Upper lobe of left lung (tissue), 6 donors: Measurements from ENCODE around the gene UXS1. TPM values are rescaled to one million over a fixed set of nuclear protein-coding genes. Genes with fewer than 3 reads are reported as not detected.

Experiments used
- ATAC-seq, 2 donors: fragments of 200-7000 bp; cut with Tn5 transposase; one replicate each; pipeline ENCODE4 v1.9.1; 2022; ENCODE audit warnings: mild to moderate bottlenecking in 2 of 2, moderate library complexity in 2 of 2; ENCODE audit not compliant: low FRiP score in 2 of 2
- DNase-seq, 2 donors: peaks; one replicate each; pipeline ENCODE4 v3.0.0-alpha.2; 2019 to 2020
- H3K27ac ChIP-seq, 4 donors: fragments of 200-600 bp; sonication (generic); one replicate each; pipeline ENCODE4 v1.5.1; 2016 to 2019
- H3K27me3 ChIP-seq, 4 donors: fragments of 200-600 bp; sonication (generic); one replicate each; pipeline ENCODE4 v1.5.1; 2017 to 2019
- H3K36me3 ChIP-seq, 4 donors: fragments of 200-600 bp; sonication (generic); one replicate each; pipeline ENCODE4 v1.5.1; 2016 to 2019
- H3K4me1 ChIP-seq, 4 donors: fragments of 200-600 bp; sonication (generic); one replicate each; pipeline ENCODE4 v1.5.1; 2018 to 2019
- H3K4me3 ChIP-seq, 4 donors: fragments of 200-600 bp; sonication (generic); one replicate each; pipeline ENCODE4 v1.5.1; 2017 to 2019; ENCODE audit warnings: mild to moderate bottlenecking in 2 of 4, moderate library complexity in 1 of 4
- H3K9me3 ChIP-seq, 4 donors: fragments of 200-600 bp; sonication (generic); one replicate each; pipeline ENCODE4 v1.5.1; 2018 to 2019
- EP300 ChIP-seq, 4 donors: sonication (generic); formaldehyde crosslinking; IDR thresholded peaks; one replicate each; pipeline ENCODE4 v1.5.1; 2017; ENCODE audit warnings: antibody characterized with exemption in 4 of 4, control low read depth in 2 of 4
- POLR2A ChIP-seq, 4 donors: fragments of 450-650 bp; IDR thresholded peaks; one replicate each; pipeline ENCODE4 v1.5.1; 2016 to 2017; ENCODE audit warnings: antibody characterized with exemption in 4 of 4, mild to moderate bottlenecking in 2 of 4
- POLR2AphosphoS5 ChIP-seq, 2 donors: sonication (generic); formaldehyde crosslinking; IDR thresholded peaks; one replicate each; pipeline ENCODE4 v1.5.1; 2017; ENCODE audit warnings: antibody characterized with exemption in 2 of 2
- WGBS, 2 donors: methylation state at CpG; one replicate each; pipeline ENCODE4 v1.1.5; 2017 to 2018; 5-methylcytosine and 5-hydroxymethylcytosine counted together
- total RNA-seq, 6 donors: library from RNA; depleted of rRNA in 4 of 6; stranded (reverse); fragments of >200 nt in 4 of 6; gene quantifications; one replicate each; pipeline versions ENCODE4 v1.1.0 to v1.2.1, GENCODE V29; 2016 to 2021
- TF ChIP-seq, protein P1 (sequence below), 6 experiments: fragments of 450-650 bp in 4 of 6; fragments of 200-600 bp in 2 of 6; sonication (generic) in 2 of 6; IDR thresholded peaks; one replicate each; pipeline ENCODE4 v1.5.1; 2016 to 2019; ENCODE audit warnings: antibody characterized with exemption in 6 of 6
- donor health status: DM: no; HTN: no; CAD: no; lungs with moderate emphysema.
- donor health status: DM: no; HTN: yes; CAD: no; lungs with severe emphysema.

The UXS1 gene
- total RNA-seq, 6 donors from 2014 or later, result 53.1 to 183 (median 93.5) TPM

DNA sequence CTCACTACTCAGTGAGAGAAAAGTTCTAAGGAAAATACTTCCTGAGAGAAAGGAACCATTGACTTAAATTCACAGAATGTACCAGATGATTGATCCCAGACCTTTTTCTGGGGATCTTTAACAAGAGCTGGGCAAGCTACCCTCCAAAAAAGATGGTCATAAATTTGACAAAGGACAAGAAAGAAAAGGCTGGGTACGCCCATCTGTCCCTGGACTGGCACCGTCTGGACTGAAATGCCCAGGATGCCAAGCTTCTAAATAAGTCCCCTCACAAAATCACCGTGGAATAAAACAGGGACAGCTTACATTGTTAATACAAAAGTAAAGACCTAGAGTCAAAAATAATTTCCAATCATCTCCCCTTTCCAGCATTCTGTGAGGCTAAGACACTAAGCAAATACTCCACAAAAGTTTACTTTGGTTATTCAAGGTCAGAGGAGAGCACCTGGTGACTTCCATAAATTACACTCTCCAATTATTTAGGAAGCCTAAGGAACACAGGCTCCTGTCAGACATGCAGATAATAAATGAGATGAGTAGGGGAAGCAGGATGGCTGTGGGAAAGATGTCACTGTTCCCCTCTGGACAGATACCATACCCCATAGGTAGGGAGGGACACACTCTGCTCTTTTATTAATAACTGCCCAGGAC lies 69.9 kb downstream of the UXS1 start:
- H3K27ac ChIP-seq, result peak overlapping the region; percentile 6 to 61 (median 42)
- no peak overlapping the region for H3K4me3 ChIP-seq
- no peaks in the 10 kb centered on the region for H3K9me3 ChIP-seq
- WGBS, 2 donors, result 68 to 83% methylated on average over 3 of the region's 3 CpGs
- H3K36me3 ChIP-seq, result peaks cover 0 to 51% (median 19%) of the 10 kb centered on the region in 4 donors
- peaks cover 0 to 5% (median 0%) of the 10 kb centered on the region in 4 donors for H3K4me1 ChIP-seq
- ATAC-seq, result no peak
- TF ChIP-seq POLR2AphosphoS5 (IDR thresholded peaks at IDR 0.05) (no peak), POLR2A (IDR thresholded peaks at IDR 0.05) (no peak), EP300 (IDR thresholded peaks at IDR 0.05) (no peak)
- TF ChIP-seq, protein P1, sequence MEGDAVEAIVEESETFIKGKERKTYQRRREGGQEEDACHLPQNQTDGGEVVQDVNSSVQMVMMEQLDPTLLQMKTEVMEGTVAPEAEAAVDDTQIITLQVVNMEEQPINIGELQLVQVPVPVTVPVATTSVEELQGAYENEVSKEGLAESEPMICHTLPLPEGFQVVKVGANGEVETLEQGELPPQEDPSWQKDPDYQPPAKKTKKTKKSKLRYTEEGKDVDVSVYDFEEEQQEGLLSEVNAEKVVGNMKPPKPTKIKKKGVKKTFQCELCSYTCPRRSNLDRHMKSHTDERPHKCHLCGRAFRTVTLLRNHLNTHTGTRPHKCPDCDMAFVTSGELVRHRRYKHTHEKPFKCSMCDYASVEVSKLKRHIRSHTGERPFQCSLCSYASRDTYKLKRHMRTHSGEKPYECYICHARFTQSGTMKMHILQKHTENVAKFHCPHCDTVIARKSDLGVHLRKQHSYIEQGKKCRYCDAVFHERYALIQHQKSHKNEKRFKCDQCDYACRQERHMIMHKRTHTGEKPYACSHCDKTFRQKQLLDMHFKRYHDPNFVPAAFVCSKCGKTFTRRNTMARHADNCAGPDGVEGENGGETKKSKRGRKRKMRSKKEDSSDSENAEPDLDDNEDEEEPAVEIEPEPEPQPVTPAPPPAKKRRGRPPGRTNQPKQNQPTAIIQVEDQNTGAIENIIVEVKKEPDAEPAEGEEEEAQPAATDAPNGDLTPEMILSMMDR (IDR thresholded peaks at IDR 0.05), result no peak
- H3K27me3 ChIP-seq, result no peaks in the 10 kb centered on the region
- DNase-seq, result no peak

DNA sequence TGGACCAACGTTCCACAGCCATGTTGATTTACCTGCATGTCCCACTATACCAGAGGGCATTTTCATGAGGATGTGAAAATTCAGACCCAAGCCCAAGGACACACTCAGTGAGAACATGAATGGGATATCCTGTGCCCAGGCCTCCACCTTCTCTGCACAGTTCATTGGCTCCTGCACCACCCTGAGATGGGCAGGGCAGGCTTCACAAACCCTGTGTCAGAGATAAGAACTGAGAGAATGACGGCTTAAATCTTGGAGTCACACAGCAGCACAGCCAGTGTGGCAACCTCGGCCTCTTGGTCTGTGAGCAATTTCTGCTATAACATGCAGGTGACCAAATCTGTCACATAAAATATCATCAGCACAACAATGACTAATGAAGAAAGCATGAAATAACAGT lies 71.9 kb downstream of the UXS1 start:
- no peak for ATAC-seq
- H3K4me1 ChIP-seq, result peaks cover 0 to 5% (median 0%) of the 10 kb centered on the region in 4 donors
- H3K9me3 ChIP-seq, result no peaks in the 10 kb centered on the region
- no peak overlapping the region for H3K4me3 ChIP-seq
- H3K36me3 ChIP-seq, result peaks cover 0 to 52% (median 19%) of the 10 kb centered on the region in 4 donors
- no peak for DNase-seq
- no peak overlapping the region for H3K27ac ChIP-seq
- H3K27me3 ChIP-seq, result no peaks in the 10 kb centered on the region
- TF ChIP-seq POLR2AphosphoS5 (IDR thresholded peaks at IDR 0.05) (no peak), POLR2A (IDR thresholded peaks at IDR 0.05) (no peak), EP300 (IDR thresholded peaks at IDR 0.05) (no peak)
- TF ChIP-seq, protein P1 (IDR thresholded peaks at IDR 0.05), result no peak
- 87 to 98% methylated on average over 2 to 3 of the region's 3 CpGs for WGBS, 2 donors

DNA sequence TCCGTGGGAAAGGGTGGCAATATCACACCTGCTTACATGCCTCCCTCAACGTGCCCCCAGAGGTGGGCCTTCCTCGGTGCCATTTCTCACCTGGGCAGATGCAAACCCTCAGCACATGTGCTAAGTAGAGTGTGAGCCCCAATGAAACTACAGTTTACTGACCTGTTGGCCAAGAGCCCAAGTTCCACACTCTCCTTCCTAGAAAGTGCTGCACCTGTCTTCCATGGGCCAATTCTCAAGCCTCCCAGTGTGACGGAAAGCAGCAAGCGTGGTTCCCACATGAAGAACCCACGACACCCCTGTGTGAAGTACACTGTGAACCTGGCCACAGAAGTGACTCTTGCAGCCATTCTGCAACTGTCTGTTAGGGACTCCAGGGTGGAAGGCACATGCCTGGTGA lies 73.7 kb downstream of the UXS1 start:
- ATAC-seq, result no peak
- H3K4me3 ChIP-seq, result no peak overlapping the region
- TF ChIP-seq EP300 (IDR thresholded peaks at IDR 0.05), result no peak
- no peak for TF ChIP-seq POLR2AphosphoS5 (IDR thresholded peaks at IDR 0.05)
- TF ChIP-seq, protein P1 (IDR thresholded peaks at IDR 0.05), result no peak
- TF ChIP-seq POLR2A (IDR thresholded peaks at IDR 0.05), result no peak

DNA sequence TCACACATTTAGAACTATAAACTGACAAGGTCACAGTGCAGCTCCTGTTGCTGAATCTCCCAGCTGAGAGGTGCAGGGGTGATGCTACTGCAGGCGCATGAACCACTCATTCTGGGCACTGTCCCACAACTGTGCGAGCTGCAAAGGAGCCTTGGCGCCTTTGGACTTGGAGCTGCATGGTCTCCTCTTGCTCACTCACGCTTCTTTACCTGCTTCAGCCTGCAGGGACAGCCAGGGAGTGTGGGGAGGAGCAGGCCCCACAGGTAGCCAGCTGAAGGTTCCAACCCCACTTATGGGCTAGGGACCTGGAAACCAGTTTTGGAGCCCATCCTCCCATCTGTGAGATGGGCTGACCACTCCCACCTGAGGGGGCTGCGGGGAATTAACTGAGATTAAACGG lies 75.0 kb downstream of the UXS1 start:
- DNase-seq (no peak), ATAC-seq (no peak)
- Histone ChIP-seq H3K36me3 (peaks cover 0 to 47% (median 17%) of the 10 kb centered on the region in 4 donors), H3K27me3 (no peaks in the 10 kb centered on the region), H3K27ac (no peak overlapping the region), H3K4me3 (no peak overlapping the region), H3K9me3 (no peaks in the 10 kb centered on the region), H3K4me1 (peaks cover 0 to 7% (median 0%) of the 10 kb centered on the region in 4 donors)
- TF ChIP-seq POLR2AphosphoS5 (IDR thresholded peaks at IDR 0.05) (no peak), POLR2A (IDR thresholded peaks at IDR 0.05) (no peak)
- WGBS, 2 donors, result 81 to 92% methylated on average over 4 to 6 of the region's 6 CpGs

More for the DNA sequence above, 73.7 kb downstream of the UXS1 start:
- Histone ChIP-seq H3K27ac (no peak overlapping the region), H3K36me3 (peaks cover 0 to 57% (median 19%) of the 10 kb centered on the region in 4 donors), H3K4me1 (peaks cover 0 to 5% (median 0%) of the 10 kb centered on the region in 4 donors), H3K9me3 (no peaks in the 10 kb centered on the region), H3K27me3 (no peaks in the 10 kb centered on the region)
- DNase-seq, result no peak
- 89 to 97% methylated on average over 6 of the region's 6 CpGs for WGBS, 2 donors

DNA sequence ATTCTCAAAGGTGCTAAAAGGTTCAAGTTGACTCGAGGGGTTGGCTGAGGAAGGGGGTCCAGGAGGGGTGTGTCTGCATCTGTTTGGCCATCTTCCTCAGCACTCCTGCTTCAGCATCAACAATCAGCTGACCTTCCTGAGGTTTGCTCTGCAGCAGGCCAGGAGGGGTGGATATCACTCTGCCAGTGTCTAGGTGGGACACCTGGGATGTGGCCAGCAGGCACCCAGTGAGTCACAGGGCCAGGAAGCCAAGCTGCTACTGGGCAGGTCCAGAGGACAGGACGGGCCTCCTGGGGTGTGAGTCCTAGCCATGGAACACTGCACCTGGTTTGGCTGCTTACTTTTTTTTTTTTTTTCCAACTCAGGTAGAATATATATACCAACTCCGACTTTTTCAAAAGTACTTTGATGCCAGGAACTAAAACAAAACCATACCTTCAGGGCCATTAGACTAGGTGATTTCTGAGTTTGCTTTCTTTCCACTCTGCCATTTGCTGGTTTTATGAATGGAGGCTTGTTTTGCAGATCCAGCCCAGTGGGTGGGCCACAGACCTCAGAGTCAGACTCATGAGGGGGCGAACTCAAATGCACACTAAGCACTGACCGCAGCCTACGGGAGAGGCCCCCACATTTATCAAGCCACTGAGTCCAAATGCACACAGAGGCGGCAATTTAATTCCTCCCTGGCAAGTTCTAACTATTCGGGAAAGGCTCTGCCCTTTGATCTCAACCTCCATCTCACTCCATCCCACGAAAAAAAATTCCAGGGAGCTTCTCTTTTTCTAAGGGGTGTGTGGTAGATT lies 76.0 kb downstream of the UXS1 start:
- Histone ChIP-seq H3K4me3 (no peak overlapping the region), H3K36me3 (peaks cover 0 to 41% (median 17%) of the 10 kb centered on the region in 4 donors), H3K27me3 (no peaks in the 10 kb centered on the region), H3K27ac (no peak overlapping the region), H3K9me3 (no peaks in the 10 kb centered on the region), H3K4me1 (peaks cover 0 to 12% (median 0%) of the 10 kb centered on the region in 4 donors)
- no peak for TF ChIP-seq POLR2AphosphoS5 (IDR thresholded peaks at IDR 0.05)
- no peak for TF ChIP-seq POLR2A (IDR thresholded peaks at IDR 0.05)
- no peak for TF ChIP-seq EP300 (IDR thresholded peaks at IDR 0.05)
- TF ChIP-seq, protein P1 (IDR thresholded peaks at IDR 0.05), result no peak
- WGBS, 2 donors, result 92 to 93% methylated on average over 9 of the region's 9 CpGs
- ATAC-seq, result no peak
- no peak for DNase-seq
